Measurements from ENCODE around the gene EXD3.
"Not testable (repeated sequence)": the region's sequence is repeated elsewhere in the genome, so short reads cannot be mapped to it uniquely, and the experiment has no call there.

EXD3 gene

DNA sequence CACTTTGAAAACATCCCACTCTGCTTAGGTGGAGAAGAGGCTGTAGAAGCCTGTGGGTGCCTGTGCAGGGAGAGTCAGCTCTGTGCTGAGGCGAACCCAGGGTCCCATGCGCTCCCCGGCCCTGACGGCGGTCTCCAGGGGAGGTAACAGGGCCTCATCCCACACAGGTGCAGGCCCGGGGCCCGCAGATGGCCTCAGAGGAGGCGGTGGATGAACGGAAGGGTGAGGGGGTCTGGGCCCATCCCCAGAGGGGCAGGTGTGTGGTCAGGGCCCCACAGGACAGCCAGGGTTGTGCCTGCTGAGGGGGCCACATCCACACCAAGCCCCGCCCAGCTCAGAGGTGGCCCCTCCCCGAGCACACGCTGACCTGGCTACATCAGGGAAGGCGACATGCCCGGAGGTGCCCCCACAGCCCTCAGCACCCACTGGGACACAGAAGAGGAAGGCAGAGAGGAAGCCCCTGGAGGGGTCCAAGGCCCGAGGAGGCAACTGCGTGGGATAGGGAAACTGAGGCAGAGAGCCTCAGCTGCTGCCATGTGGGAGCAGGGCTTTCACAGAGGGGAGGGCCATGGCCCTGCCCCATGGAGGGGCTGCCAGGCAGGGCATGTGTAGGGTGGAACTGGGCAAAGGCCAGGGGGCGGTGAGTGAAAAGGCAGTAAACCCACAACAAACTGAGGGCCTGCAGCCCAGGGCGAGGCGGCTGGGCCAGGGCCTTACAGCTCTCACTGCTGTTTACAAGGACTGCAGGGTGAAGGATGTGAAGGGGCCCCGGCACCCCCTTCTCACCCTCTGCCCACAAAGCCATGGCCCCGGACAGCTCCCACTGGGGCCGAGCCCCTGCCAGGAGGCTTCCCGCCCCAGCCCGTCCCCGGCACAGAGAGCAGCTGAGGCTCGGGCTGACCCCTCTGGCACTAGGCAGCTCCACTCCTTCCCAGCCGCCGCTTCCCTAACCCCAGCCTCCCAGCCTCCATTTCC, 29.5 kb downstream of the EXD3 start:
- no peak for DNase-seq (ENCODE audit: low read depth)

DNA sequence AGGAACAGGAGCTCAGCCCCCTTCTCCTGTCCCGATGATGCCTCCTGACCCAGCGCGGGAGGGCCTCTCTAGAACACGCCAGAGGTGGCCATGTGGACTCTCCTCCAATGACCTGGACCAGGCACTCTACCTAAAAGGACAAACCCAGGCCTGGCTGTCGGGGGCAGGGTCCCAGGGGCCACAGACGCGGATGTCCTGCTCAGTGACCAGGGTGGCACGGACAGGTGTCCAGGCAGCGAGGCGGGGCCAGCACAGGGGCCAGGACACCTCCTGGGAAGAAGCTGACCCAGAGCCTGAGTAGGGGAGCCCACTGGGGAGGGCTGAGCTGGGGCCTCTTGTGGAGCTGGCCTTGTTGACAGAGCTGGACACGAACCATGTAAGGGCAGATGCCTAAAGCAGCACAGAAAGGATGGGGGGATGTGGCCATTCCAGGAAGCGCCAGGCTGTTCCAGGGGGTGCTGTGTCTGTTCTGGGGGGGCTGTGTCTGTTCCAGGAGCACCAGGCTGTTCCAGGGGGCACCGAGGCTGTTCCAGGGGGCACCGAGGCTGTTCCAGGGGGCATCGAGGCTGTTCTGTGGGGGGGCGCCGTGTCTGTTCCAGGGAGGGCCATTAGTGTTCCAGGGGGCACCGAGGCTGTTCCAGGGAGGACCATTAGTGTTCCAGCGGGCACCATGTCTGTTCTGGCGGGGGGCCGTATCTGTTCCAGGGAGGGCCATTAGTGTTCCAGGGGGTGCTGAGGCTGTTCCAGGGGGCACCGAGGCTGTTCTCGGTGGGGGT, 30.5 kb downstream of the EXD3 start:
- DNase-seq (ENCODE audit: low read depth) = no peak

GRCh38 chr9:137391411-137391754, 31.6 kb downstream of the EXD3 start:
- DNase-seq (ENCODE audit: low read depth) = no peak

- DNase-seq (ENCODE audit: low read depth) = no peak
Observed at GRCh38 chr9:137390553-137391410, 32.2 kb downstream of the EXD3 start.

DNA sequence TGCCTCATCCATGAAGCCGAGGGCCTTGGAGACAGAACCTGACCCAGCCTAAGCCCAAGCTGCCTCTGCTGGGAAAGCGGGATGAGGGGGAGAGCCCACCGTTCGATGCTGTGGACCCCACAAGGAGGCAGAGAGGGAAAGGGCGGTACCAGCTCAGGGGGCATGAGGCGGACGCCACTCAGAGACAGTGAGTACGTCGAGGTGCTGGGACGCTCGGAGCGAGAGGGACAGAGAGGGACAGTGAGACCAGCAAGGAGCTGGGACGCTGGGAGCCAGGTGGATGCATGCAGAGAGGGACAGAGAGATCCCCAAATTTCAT, 33.6 kb downstream of the EXD3 start:
- no peak for DNase-seq (ENCODE audit: low read depth)

DNA sequence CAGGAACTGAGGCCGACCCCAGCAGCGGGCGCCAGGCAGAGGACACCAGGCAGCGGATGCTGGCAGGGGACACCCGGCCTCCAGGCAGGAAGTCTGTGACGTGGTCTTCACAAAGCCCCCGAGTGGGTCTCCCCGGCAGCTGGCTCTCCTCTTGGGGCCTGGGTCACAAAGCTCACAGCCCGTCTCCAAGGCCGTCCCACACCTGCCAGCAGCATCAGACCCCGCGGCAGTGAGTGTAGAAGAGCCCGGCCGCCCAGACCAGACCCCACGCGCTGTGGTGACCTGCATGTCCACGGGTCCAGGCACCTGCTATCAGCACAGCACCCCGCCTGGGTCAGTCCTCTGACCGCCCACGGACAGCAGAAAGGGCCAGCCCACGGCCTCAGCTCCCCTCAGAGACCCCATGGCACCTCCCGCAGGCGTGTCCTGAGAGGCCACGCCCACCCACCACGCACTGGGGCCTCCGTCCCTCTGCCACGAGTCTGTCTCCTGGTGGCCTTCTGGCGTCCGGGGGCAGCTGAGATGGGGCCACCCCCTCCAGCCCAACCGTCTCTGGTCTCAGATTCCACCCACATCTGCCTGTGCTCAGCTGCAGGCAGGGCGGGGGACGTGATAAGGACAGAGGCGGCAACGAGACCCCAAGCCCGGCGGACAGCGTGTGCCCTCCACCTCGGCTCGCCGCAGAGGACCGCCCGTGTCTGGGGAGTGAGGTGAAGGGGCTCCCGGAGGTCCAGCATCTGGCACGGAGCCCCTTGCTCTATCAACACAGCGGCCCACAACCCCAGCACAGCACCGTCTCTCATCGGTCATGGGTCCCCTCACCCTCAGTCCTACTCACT, 34.2 kb downstream of the EXD3 start:
- no peak for DNase-seq (ENCODE audit: low read depth)

GRCh38 chr9:137387891-137388560, 34.9 kb downstream of the EXD3 start:
- no peak for DNase-seq (ENCODE audit: low read depth)

DNA sequence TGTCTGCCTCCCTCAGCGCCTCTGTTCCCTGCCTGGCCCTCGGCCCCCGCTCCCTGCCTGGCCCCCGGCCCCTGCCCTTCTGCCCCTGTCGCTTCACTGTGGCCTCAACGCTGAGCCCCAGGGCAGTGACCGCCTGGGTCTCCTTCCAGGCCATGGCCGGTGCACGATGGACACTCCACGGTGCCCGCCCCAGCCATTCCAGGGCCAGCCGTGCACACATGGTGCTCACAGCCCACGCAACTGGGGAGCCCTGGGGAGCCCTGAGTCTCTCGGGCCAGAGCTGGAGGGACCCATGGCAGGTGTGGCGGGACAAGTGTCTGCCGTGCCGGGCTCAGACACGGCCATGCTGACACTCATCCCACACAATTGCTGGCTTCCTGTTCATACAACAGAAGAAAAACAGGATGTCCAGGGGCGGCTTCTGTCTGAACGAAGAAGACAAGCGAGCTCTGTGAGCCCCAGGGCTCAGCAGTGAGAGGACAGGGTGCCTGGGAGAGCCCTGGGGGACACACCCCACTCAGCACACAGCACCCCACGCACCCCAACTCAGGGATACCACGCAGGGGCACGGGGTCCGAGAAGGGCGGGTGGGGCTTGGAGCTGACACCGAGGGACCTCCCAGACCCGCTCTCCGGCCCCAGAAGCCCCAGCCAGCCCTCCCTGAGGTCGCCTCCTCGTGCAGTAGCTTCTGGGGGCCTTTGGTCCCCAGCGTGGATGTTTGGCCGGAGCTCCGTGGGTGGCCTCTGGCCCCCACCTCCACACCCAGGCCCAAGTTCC, 35.7 kb downstream of the EXD3 start:
- DNase-seq (ENCODE audit: low read depth) = peak; percentile 56

- DNase-seq (ENCODE audit: low read depth) = not testable (repeated sequence)
Observed at GRCh38 chr9:137386507-137387113, 36.4 kb downstream of the EXD3 start.

GRCh38 chr9:137385061-137385655, 37.8 kb downstream of the EXD3 start:
- no peak for DNase-seq (ENCODE audit: low read depth)

GRCh38 chr9:137383784-137384756, 38.9 kb downstream of the EXD3 start:
- DNase-seq (ENCODE audit: low read depth) = no peak

GRCh38 chr9:137383081-137383783, 39.7 kb downstream of the EXD3 start:
- no peak for DNase-seq (ENCODE audit: low read depth)

DNA sequence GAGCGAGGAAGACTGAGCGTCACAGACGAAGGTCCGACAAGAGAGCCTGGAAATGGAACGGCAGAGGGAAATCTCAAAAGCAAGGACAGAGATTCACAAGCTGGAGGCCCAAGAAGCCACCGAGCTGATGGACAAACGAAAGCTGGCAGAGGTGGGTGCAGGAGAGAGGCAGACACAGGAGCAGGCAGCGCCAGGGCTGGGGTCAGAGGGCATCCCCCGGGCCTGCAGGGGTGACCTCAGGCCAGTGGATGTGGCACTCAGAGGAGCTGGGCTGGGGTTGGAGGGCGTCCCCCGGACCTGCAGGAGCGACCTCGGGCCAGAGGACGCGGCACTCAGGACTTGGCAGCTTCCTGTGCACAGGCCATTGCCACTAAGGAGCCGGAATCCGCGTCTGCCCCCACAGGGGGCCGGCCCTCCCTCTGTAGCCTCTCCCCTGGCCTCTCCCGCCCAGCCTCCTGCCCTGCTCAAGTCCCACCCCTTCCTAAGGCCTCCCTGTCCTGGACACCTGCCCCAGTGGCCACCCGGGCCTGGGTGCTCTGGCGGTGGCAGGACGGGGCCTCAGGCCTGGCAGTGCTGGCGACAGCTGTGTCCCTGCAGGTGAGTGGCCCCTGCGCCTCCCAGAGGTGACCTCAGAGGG, 40.4 kb downstream of the EXD3 start:
- no peak for DNase-seq (ENCODE audit: low read depth)

GRCh38 chr9:137381501-137382443, 41.2 kb downstream of the EXD3 start:
- no peak for DNase-seq (ENCODE audit: low read depth)

GRCh38 chr9:137380606-137381005, 42.4 kb downstream of the EXD3 start:
- DNase-seq (ENCODE audit: low read depth) = no peak

GRCh38 chr9:137380171-137380570, 42.8 kb downstream of the EXD3 start:
- no peak for DNase-seq (ENCODE audit: low read depth)
